CD4-positive, alpha-beta T cell (primary cell): ENCODE results near the gene HELQ. TPM values are rescaled to one million over a fixed set of nuclear protein-coding genes. Genes with fewer than 3 reads are reported as not detected.

Source experiments
- ATAC-seq: fragments of 200-7000 bp; cut with Tn5 transposase; one replicate; pipeline ENCODE4 v1.10.0; 2022; ENCODE audit warnings: mild to moderate bottlenecking; ENCODE audit not compliant: poor library complexity
- CTCF ChIA-PET: fragments of 350-600 bp; sonication (Branson Sonifier 250); formaldehyde crosslinking; loops from one replicate; lab custom pipeline; 2021; ENCODE audit warnings: antibody characterized with exemption, inconsistent platforms; lab: Charles Lee
- POLR2A ChIA-PET: fragments of 350-600 bp; sonication (Branson Sonifier 250); formaldehyde crosslinking; loops from one replicate; lab custom pipeline; 2021; ENCODE audit warnings: antibody characterized with exemption, inconsistent platforms; lab: Charles Lee
- DNase-seq, 14 experiments: peaks; one replicate each; pipeline ENCODE4 v3.0.0-alpha.2; 2013 to 2020; ENCODE audit warnings: mixed read lengths in 2 of 14
- H3K27ac ChIP-seq, 2 donors: one replicate each; pipeline versions ENCODE4 v1.5.1 to v1.7.0; 2013; ENCODE audit warnings: low read length in 2 of 2, low read depth in 1 of 2, mild to moderate bottlenecking in 1 of 2
- H3K27me3 ChIP-seq, 2 experiments: 1 replicate in 1 of 2; 2 replicates in 1 of 2; pipeline versions ENCODE4 v1.6.1 to v1.7.0; 2013; ENCODE audit warnings: low read length in 2 of 2, control low read depth in 1 of 2, mild to moderate bottlenecking in 1 of 2, moderate library complexity in 1 of 2; ENCODE audit not compliant: insufficient read depth in 2 of 2, control insufficient read depth in 1 of 2
- H3K36me3 ChIP-seq: one replicate; pipeline ENCODE4 v1.6.1; 2013; ENCODE audit warnings: low read length, control low read depth; ENCODE audit not compliant: insufficient read depth
- H3K4me1 ChIP-seq: one replicate; pipeline ENCODE4 v1.6.1; 2013; ENCODE audit warnings: low read length, control low read depth; ENCODE audit not compliant: insufficient read depth
- H3K4me3 ChIP-seq: one replicate; pipeline ENCODE4 v1.5.1; 2013; ENCODE audit warnings: mild to moderate bottlenecking, low read length, moderate library complexity
- H3K9me3 ChIP-seq, 2 experiments: 1 replicate in 1 of 2; 2 replicates in 1 of 2; pipeline versions ENCODE4 v1.6.1 to v1.7.0; 2013; ENCODE audit warnings: low read length in 2 of 2, mild to moderate bottlenecking in 2 of 2, control low read depth in 1 of 2, moderate library complexity in 1 of 2; ENCODE audit not compliant: control insufficient read depth in 1 of 2, insufficient read depth in 1 of 2
- H3K27ac Mint-ChIP-seq: one replicate; pipeline ENCODE4 v1.8.0; 2020; ENCODE audit warnings: mixed read lengths
- H3K27me3 Mint-ChIP-seq: one replicate; pipeline ENCODE4 v1.8.0; 2021; ENCODE audit warnings: mixed read lengths
- H3K36me3 Mint-ChIP-seq: one replicate; pipeline ENCODE4 v1.8.0; 2021; ENCODE audit warnings: low read depth, mixed read lengths
- H3K4me1 Mint-ChIP-seq: one replicate; pipeline ENCODE4 v1.8.0; 2021; ENCODE audit warnings: low read depth, mixed read lengths
- H3K4me3 Mint-ChIP-seq: one replicate; pipeline ENCODE4 v1.8.0; 2020; ENCODE audit warnings: mild to moderate bottlenecking, mixed read lengths
- H3K9me3 Mint-ChIP-seq: one replicate; pipeline ENCODE4 v1.8.0; 2020; ENCODE audit warnings: mixed read lengths
- CTCF ChIP-seq: fragments of 200-600 bp; IDR thresholded peaks from one replicate; pipeline ENCODE4 v1.8.0; 2022; ENCODE audit warnings: antibody characterized with exemption, mild to moderate bottlenecking
- intact Hi-C, 2 experiments: fragments of 100-400 bp; cut with DNase I in 1 of 2; cut with micrococcal nuclease in 1 of 2; formaldehyde crosslinking; loops; one replicate each; pipeline versions ENCODE4 v1.15.1 to v1.9.0; 2023 to 2025; cut with DNase I, micrococcal nuclease
- total RNA-seq, 174 experiments: library from RNA in 2 of 174; stranded (reverse) in 2 of 174; gene quantifications; one replicate each; pipeline ENCODE4 v1.2.3 and lab custom pipeline; 2021 to 2026

The HELQ gene
- total RNA-seq, 2 experiments from 2014 or later, result 21.5 to 24.1 TPM

DNA sequence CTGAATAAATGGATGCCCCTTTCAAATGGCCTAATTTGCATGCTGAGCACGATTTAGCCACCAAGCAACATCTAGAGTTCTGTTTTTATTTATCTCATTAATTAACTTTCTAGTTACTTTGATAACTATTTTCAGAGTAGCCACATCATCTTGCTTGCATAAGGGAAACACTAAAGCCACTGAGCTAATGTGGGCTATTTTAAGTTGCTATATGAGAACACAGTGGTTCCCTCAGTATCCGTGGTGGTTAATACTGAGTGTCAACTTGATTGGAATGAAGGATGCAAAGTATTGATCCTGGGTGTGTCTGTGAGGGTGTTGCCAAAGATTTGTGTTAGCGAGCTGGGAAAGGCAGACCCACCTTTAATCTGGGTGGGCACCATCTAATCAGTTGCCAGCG, 95.6 kb downstream of the HELQ start:
- Histone ChIP-seq H3K4me3 (no peak overlapping the region), H3K27ac (no peak overlapping the region), H3K36me3 (no peaks in the 10 kb centered on the region), H3K27me3 (no peaks in the 10 kb centered on the region), H3K4me1 (no peaks in the 10 kb centered on the region), H3K9me3 (no peaks in the 10 kb centered on the region)
- Mint-ChIP-seq H3K9me3 (no peaks in the 10 kb centered on the region), H3K36me3 (no peaks in the 10 kb centered on the region), H3K27ac (no peak overlapping the region), H3K27me3 (no peaks in the 10 kb centered on the region), H3K4me1 (no peaks in the 10 kb centered on the region), H3K4me3 (no peak overlapping the region)
- ChIA-PET POLR2A (no interaction called here), CTCF (no interaction called here)
- intact Hi-C loops, result loop anchor here in 1 of 2 experiments (5.0 kb wide), 1 partner anchor 277 kb away; no protein-coding TSS in a partner anchor
- no peak for TF ChIP-seq CTCF
- DNase-seq, result no peak
- no peak for ATAC-seq

DNA sequence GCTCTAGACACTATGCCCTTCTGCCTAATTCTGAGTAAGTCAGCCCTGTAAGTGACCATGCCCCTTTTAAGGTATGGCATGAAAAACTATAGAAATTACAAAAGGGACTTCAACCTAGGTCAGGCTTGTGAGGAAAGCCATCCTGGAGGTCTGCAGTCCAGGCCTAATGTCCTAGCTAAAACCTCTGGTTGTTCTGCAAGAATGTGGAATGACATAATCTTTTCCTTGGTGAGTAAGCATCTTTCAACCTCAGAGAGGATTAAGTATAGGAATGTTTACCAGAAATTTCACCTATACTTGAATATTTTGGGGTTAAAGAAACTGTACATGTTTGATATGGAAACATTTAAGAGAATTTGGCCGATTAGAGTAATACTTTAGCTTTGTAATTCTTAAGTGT, 97.2 kb downstream of the HELQ start:
- no peaks in the 10 kb centered on the region for H3K4me1 ChIP-seq
- no peak for TF ChIP-seq CTCF
- no peaks in the 10 kb centered on the region for H3K27me3 Mint-ChIP-seq
- H3K27ac Mint-ChIP-seq, result no peak overlapping the region
- intact Hi-C loops, result no loop called here
- H3K36me3 ChIP-seq, result no peaks in the 10 kb centered on the region
- DNase-seq (no peak), ATAC-seq (no peak)
- H3K9me3 ChIP-seq, result peaks cover 0 to 8% of the 10 kb centered on the region in 2 experiments
- no peak overlapping the region for H3K4me3 Mint-ChIP-seq
- no peak overlapping the region for H3K27ac ChIP-seq
- H3K4me3 ChIP-seq, result no peak overlapping the region
- no peaks in the 10 kb centered on the region for H3K4me1 Mint-ChIP-seq
- ChIA-PET POLR2A (no interaction called here), CTCF (no interaction called here)
- peaks cover 2% of the 10 kb centered on the region for H3K9me3 Mint-ChIP-seq
- no peaks in the 10 kb centered on the region for H3K36me3 Mint-ChIP-seq
- no peaks in the 10 kb centered on the region for H3K27me3 ChIP-seq

Other genes with a start within 250 kb of the HELQ start
- 10 to 100 TPM in 1 of 2 experiments, 1 to 10 TPM in 1; 9.2 to 10.1 TPM for gene COQ2, start 171.0 kb downstream of the HELQ start, total RNA-seq
- gene HPSE, start 121.0 kb downstream of the HELQ start, total RNA-seq, result 1 to 10 TPM; 1.5 to 2.1 TPM
- 10 to 100 TPM; 15.7 to 18.0 TPM for gene MRPS18C, start 235 bp upstream of the HELQ start, total RNA-seq
- gene ABRAXAS1, start 29.3 kb upstream of the HELQ start, total RNA-seq, result 10 to 100 TPM; 19.3 to 19.5 TPM
- 1 to 10 TPM; 2.9 to 4.6 TPM for gene GPAT3, start 80.3 kb upstream of the HELQ start, total RNA-seq